Keratinocyte (primary cell): Measurements from ENCODE around the gene SMYD3.

Source experiments
- EZH2 ChIP-seq: IDR thresholded peaks from one replicate; pipeline ENCODE4 v1.6.1; 2012; ENCODE audit warnings: inconsistent platforms, mild to moderate bottlenecking, low read length, moderate library complexity
- TF ChIP-seq, protein P1 (sequence below), 3 experiments: IDR thresholded peaks in 1 of 3; conservative IDR thresholded peaks in 1 of 3; optimal IDR thresholded peaks in 1 of 3; 2 replicates in 2 of 3; 3 replicates in 1 of 3; pipeline versions ENCODE3 to v1.5.1; 2011; ENCODE audit warnings: low read length in 3 of 3, mild to moderate bottlenecking in 3 of 3, moderate library complexity in 2 of 3, control low read depth in 1 of 3, inconsistent platforms in 1 of 3; ENCODE audit not compliant: insufficient read depth in 2 of 3; ENCODE audit errors: extremely low read depth in 1 of 3

DNA sequence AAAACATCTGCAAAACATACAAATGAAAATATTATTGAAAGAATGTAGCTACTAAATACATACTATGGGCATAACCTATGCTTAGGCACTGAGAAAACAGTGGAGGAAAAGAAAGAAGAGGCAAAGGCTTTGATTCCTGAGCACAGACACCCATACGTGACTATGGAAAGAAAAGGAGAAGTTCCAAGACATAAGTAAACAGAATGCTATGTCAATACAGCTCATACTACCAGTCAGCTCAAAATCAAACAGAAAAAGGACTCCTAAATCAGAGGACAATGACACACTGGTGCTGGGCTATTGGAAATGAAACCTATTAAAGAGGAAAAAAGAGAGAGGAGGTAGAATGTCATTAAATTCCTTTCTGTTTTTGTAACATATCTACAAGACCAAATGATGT, 225.4 kb downstream of the SMYD3 start:
- TF ChIP-seq, protein P1, sequence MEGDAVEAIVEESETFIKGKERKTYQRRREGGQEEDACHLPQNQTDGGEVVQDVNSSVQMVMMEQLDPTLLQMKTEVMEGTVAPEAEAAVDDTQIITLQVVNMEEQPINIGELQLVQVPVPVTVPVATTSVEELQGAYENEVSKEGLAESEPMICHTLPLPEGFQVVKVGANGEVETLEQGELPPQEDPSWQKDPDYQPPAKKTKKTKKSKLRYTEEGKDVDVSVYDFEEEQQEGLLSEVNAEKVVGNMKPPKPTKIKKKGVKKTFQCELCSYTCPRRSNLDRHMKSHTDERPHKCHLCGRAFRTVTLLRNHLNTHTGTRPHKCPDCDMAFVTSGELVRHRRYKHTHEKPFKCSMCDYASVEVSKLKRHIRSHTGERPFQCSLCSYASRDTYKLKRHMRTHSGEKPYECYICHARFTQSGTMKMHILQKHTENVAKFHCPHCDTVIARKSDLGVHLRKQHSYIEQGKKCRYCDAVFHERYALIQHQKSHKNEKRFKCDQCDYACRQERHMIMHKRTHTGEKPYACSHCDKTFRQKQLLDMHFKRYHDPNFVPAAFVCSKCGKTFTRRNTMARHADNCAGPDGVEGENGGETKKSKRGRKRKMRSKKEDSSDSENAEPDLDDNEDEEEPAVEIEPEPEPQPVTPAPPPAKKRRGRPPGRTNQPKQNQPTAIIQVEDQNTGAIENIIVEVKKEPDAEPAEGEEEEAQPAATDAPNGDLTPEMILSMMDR (optimal IDR thresholded peaks at IDR 0.05 in 1 of 3, IDR thresholded peaks at IDR 0.05 in 1 of 3, conservative IDR thresholded peaks at IDR 0.05 in 1 of 3; ENCODE audit: extremely low read depth in 1 of 3, insufficient read depth in 2 of 3, low read length in 3 of 3), result no peak
- TF ChIP-seq EZH2, result no peak
